SIG-M5 treated with dmso at 0.1 percent for 504 hours (cell line): Measurements from ENCODE around the gene ADAP2.
"Not testable (repeated sequence)": the region's sequence is repeated elsewhere in the genome, so short reads cannot be mapped to it uniquely, and the experiment has no call there.

Source experiments
- DNase-seq: peaks from one replicate; lab custom pipeline; 2025; ENCODE audit not compliant: unreplicated experiment; lab: John Stamatoyannopoulos, UW

Gene ADAP2, protein sequence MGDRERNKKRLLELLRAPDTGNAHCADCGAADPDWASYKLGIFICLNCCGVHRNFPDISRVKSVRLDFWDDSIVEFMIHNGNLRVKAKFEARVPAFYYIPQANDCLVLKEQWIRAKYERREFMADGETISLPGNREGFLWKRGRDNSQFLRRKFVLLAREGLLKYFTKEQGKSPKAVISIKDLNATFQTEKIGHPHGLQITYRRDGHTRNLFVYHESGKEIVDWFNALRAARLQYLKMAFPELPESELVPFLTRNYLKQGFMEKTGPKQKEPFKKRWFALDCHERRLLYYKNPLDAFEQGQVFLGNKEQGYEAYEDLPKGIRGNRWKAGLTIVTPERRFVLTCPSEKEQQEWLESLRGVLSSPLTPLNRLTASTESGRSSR

DNA sequence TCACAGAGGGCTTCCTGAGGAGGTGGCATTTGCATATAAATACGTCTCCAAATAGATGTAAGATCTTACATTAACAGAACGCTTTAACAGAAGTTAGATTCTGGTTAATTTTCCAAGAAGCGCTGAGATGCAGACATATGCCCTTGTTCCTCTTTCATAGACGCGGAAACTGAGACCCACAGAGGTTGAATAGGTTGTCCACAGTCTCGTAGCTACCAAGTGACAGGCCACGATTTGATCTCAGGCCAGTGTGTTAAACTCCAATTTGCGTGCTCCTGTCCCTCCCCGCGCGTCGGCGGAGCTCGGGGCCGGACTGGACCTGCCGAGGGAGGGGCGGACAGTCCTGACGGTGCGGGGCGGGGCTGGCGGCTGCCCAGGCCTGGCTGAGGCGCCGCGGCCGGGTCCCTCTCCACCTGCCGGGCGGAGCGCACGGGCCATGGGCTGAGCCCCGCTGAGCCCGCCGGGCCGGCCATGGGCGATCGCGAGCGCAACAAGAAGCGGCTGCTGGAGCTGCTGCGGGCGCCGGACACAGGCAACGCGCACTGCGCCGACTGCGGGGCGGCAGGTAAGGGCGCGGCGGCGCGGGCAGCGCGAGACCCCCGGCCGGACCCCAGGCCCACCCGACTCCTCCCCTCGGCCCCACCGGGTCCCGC lies at the start of gene ADAP2:
ADAP2 (plus strand) TSS at position 402 of the 653 bp plus-strand sequence; CDS start at position 472, 70 bp downstream.
- DNase-seq = peak; percentile 69

DNA sequence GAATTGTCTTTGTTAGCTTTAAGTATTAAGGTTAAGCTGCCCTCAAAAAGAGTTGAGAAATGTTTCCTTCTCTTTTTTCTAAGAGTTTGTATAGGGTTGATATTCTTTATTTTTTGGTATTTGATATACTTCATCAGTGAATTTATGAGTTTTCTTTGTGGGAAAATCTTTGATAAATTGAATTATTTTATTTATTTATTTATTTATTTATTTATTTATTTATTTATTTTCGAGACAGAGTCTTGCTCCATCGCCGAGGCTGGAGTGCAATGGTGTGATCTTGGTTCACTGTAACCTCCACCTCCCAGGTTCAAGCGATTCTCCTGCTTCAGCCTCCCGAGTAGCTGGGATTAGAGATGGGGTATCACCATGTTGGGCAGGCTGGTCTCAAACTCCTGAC lies 35.6 kb upstream of the ADAP2 start:
- DNase-seq = no peak

DNA sequence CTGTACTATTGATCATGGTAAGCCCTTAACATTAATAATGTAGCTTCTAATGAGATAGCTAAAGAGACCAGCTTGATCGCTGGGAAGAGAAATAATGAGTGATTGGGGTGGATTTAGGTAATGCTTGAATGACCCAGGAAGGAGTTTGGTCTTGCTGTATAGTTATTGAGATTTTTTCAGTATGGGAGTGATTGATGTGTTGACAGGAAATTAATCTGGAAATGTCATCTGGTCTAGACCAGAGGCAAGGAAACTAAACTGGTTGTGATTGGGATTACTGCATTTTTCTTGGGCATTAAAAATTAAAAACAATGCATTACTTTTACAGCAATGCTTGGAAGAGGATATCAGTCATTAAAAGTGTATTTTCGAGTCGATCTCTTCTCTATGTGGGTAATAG lies 27.5 kb upstream of the ADAP2 start:
- no peak for DNase-seq

DNA sequence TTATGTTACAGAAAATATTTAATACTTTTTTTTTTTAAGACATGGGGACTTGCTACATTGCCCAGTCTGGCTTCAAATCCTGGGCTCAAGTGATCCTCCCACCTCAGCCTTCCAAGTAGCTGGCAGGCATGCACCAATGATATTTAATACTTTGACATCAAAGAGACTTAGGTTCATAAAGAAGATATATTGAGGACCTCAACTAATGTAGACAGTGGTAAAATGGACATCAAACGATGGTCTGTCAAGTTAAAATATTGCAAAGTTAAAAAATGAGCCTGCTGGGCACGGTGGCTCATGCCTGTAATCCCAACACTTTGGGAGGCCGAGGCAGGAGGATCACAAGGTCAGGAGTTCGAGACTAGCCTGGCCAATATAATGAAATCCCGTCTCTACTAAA lies 24.4 kb upstream of the ADAP2 start:
- DNase-seq = no peak

DNA sequence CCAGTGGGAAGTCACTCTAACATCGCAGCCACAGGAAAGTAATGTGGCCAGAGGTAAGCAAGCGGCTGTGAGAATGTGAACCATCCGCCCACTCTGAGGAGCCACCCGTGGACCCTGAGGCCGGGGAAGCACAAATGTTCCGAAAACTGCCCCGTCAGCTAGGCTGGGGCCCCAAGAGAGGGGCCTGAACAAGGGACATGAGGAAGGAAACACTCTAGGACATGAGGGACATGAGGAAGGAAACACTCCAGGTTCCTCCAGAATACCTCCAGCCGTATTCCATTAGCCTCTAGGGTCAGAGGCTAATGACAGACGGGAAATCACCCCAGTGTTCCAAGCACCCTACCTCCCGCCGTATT lies 16.0 kb upstream of the ADAP2 start:
- DNase-seq = no peak

DNA sequence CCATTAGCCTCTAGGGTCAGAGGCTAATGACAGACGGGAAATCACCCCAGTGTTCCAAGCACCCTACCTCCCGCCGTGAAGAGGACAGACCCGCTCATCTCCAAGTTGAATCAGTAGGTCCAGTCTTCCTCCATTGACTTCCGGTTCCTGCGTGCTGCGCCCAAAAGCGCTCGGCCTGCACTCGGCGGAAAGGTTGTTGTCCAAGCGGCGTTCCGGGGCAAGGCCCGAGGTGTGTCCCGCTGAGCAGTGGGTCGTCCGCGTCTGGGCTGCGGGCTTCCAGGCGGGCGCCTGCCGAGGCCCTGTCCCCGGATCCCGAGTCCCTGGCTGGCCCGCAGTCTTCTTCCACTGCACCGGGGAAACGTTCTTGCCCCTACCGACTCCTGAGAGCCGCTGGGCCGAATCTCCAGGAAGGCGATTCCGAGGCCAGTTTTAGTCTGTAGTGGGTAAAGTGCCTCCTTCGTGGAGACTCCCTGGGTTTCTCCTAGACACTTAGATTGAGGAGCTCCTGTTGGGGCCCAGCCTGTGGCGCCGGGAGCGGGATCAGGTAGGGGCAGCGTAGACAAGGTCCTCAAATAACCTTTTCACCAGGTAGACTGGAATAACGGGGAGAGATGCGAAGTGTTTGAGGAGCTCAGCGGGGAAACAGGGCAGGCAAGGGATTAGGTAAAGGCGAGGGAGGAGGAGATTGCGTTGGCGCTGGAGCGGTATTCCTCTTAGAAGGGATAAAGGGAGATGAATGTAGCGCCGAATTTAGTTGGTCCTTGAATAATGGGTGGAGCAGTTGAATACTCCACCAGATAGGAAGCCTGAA lies 15.4 kb upstream of the ADAP2 start, which contains the start of gene TEFM:
TEFM (minus strand) TSS at position 138 of the 811 bp plus-strand sequence; CDS start at position 98, 40 bp downstream.
- DNase-seq = peak; percentile 91

DNA sequence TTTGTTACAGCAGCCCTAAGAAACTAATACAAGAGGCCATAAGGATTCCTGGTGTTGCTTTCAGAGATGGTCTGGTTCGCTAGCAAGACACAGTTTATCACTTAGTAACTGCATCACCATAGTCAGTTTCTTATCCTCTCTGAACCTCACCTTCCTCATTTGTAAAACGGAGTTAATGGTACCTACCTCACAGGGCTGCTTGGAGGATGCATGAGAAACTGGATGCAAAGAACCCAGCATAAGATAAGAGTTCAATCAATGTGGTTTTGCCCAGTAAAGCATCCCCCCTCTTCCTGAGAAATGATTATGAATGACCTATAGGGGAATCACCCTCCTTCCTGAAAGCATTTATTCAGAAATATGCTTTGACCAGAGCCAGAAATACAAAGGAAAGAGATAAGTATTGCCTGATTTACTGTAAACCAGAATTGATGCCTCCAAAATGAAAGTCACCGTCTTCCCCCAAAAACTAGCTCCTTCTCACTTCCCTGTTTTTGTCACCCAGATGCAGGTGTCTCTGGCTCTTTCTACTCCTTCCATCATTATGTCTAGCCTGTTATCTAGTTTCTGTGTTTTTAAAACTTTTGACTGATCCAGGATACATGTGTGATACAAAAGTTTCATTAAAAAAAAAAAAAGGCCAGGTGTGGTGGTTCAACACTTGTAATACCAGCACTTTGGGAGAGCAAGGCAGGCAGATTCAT lies 12.9 kb upstream of the ADAP2 start:
- no peak for DNase-seq

DNA sequence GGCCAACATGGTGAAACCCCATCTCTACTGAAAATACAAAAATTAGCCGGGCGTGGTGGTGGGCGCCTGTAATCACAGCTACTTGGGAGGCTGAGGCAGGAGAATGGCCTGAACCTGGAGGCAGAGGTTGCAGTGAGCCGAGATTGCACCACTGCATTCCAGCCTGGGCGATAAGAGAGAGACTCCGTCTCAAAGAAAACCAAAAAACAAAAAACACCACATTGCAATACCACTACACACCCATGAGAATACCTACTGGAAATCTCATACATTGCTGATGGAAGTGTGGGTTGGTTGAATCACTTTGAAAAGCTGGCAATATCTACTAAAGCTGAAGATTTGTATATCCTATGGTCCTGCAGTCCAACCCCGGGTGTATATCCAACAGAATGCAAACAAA lies 11.6 kb upstream of the ADAP2 start:
- DNase-seq = not testable (repeated sequence)

DNA sequence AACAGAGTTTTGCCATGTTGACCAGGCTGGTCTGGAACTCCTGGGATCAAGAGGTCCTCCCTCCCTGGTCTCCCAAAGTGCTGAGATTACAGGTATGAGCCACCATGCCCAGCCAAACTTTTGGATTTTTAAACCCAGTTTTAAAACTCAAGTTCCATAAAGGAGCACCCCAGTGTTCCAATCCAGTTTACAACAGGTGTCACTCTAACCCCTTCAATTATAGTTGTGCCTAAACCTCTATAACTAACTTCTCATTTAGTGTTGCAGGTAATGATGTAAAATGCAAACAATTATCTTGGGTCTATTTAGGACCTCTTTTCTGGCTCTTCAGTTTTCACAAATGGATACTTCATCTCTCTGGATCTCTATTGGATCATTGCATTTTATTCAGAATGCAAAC lies 7.8 kb upstream of the ADAP2 start:
- DNase-seq = no peak

DNA sequence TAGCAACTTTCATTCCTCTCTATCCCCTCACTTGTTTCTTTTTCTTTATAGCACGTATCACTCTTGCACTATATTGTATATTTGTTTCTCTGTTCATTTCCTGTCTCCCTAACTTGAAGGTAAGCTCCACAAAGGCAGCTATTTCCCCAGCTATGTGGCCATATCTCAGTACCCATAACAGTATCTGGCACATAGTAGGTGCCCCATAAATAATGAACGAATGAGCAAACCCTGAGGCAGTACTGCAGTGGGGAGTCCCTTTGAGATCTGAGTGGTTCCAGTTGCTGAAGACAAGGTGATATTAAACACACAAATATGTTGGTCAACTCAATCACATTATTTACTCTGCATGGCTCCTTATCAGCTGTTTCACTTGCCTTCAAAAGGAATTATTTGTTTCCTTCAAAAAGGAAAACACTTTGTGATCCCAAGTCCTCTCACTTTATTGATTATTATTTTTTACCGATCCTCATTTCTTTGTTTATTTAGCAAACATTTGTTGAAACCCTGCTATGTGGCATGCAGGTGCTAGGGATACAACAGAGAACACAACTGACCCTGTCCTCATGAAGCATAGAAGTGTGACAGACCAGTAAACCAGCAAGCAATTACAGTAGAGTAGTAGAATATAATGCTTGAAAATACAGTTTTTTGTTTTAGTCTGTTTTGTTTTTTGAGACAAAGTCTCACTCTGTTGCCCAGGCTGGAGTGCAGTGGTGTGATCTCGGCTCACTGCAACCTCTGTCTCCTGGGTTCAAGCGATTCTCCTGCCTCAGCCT lies 5.7 kb upstream of the ADAP2 start:
- no peak for DNase-seq

DNA sequence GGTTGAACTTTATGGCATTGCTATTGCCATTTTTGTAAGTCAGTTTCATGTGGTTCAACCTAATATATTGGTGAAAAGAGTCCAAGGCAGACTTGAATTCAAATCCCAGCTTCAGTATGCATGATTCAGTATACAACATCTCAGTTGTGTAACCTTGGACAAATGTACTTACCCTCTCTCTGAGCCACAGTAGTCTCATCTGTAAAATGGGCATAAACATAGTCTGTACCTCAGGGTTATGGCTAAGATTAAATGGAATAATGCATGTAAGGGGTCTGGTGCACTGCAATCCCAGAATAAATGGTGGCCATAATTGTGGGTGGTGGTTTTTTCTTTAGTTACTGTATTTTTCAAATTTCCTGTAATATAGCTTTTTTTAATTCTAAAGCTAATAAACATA lies 4.7 kb upstream of the ADAP2 start:
- no peak for DNase-seq

DNA sequence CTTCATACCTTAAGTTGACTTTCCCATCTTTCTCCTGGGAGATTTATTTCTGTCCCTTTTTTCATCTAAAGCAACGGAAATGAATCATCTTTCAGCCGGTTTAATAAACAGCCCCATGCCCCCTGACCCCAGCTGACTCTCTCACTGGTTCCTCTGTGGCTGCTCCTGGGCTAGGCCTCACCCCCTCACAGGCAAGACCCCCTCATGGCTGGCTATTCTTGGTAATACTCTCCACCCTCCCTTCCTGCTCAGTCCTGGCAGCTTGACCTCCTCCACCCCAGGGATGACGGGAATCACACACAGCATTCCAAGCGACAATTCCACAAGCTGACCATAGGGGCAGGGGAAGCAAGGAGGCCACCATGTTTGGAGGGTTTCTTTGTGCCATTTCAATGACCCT lies 1.5 kb upstream of the ADAP2 start:
- DNase-seq = no peak

DNA sequence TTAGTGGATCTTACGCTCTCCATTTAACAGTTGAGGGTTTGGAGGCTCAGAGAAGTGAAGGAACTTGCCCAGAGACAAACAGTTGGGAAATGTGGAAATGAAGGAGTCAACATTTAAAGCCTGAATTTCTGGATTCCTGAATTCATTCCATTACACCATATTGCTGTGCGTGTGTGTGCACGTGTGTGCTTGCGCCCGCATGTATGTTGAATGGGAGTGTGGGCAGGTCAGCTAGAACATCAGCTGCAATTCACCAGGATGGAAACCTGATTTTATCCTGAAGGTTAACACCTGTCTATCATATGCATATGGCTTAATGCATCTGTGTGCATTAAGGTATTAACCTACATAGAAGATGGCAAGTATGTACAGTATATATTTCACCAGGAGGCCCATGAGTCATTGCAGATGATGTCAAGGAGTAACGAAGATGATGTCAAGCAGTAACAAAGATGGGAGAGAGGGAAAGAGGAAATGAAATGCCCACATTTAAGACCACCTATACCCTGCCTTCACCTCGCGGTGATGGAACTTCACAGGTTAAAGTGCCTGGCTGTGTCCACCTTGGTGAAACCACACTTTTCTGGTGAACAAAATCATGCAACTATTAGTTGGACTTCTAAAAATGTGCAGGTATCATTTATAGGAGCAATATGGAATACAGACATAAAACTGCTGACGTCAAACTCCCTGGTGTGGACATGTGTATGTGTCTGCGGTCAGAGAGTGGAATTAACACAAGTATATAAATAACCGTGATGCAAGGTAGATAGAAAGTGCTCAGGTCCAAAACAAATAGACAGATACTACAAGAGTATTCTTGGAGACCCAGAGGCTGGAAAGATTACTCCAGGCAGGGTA lies 832 bp upstream of the ADAP2 start:
- no peak for DNase-seq

DNA sequence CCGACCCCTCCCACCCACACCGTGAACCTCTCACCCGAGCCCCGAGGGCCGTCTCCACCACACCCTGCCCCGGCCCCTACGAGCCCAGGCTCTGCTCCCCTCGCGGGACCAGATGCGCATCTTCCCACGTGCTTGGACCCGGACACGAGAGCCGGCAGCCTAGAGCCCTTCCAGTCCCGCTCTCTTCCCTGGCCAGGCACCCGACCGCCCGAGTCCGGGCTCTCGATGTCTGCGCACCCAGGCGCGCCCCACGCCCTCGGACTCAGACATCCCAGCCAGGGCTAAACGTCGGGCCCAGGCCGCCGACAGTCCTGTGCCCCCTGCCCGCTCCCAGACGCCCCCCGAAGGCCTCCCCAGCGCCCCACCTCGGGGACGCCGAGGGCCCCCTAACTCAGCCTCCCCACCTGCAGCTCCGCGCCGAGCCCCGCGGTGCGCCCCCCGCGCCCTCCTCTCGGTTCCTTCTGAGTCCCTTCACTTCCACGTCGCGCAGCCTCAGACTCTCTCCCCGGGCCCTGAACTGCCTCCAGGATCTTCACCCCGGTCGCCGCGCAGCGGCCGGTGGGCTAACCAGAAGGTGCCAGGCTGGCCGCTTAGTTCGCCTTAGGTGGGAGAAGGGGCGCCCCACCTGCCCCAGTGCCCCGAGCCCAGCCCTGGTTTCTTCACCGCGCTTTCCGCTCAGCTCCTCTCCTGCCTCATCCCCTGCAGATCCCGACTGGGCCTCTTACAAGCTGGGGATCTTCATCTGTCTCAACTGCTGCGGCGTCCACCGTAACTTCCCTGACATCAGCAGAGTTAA lies 688 bp downstream of the ADAP2 start:
- DNase-seq = no peak

DNA sequence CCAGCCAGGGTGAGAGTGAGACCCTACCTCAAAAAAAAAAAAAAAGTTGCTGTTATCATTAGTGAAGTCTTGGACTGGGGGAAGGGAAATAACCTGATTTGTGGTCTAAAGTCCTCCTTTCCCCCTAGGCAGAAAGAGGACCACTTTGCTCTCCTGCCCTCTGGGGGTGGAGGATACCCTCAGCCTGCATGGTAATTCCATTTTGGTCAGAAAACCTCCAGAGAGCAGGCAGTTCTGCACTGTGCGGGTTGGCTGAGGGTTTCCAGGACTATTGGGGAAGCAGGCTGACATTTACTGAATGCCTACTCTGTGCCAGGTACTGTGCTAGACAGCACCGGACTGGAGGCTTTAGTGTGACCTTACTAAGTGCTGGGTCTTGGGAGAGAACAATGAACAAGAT lies 2.6 kb downstream of the ADAP2 start:
- DNase-seq = no peak

DNA sequence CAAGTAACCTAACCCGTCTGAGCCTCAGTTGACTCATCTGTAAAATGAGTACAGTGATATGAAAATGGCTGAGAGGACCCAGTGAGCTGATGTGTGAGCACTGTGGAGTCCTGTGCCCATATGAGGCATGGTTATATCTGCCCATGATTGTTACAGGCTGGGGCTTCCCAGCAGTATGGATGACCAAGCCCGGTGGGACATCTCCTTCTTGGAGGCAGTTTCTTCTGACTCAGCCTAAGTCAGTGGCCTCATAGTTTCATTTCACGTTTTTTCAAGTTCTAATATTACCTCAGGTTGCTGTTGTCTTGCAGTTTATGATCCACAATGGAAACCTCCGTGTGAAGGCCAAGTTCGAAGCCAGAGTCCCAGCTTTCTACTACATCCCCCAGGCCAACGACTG lies 4.8 kb downstream of the ADAP2 start:
- peak; percentile 46 for DNase-seq

DNA sequence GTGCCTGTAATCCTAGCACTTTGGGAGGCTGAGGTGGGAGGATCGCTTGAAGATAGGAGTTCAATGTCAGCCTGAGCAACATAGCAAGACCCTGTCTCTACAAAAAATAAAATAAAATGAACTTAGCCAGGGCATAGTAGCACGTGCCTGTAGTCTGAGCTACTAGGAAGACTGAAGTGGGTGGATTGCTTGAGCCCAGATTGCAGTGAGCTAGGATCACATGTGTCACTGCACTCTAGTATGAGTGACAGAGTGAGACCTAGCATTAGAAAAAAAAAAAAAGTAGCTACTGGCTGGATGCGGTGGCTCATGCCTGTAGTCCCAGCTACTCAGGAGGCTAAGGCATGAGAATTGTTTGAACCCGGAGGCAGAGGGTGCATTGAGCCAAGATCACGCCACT lies 6.0 kb downstream of the ADAP2 start:
- no peak for DNase-seq

DNA sequence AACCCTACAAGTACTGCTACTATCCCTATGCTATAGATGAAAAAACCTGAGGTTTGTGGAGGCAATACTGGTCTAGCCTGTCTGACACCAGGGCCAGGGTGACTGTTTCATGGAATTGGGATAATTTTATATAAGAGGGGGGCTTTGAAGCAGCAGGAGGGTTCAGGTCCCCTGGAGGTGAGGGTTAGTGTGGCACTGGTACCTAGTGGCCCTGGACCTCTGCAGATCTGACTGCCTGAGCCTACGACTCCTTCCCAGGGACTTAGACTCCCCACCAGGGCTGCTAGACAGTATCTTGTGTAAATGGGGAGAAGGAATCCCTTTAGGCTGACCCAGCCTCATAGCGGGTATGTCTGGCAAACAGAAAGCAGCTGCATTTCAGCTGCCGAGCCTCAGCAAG lies 6.8 kb downstream of the ADAP2 start:
- no peak for DNase-seq
